OCI-M2 (cell line): Measurements from ENCODE around the gene SBK3.
"Not testable (repeated sequence)": the region's sequence is repeated elsewhere in the genome, so short reads cannot be mapped to it uniquely, and the experiment has no call there.

ENCODE experiments used
- DNase-seq: peaks from one replicate; lab custom pipeline; 2025; ENCODE audit not compliant: unreplicated experiment; lab: John Stamatoyannopoulos, UW

The SBK3 gene

DNA sequence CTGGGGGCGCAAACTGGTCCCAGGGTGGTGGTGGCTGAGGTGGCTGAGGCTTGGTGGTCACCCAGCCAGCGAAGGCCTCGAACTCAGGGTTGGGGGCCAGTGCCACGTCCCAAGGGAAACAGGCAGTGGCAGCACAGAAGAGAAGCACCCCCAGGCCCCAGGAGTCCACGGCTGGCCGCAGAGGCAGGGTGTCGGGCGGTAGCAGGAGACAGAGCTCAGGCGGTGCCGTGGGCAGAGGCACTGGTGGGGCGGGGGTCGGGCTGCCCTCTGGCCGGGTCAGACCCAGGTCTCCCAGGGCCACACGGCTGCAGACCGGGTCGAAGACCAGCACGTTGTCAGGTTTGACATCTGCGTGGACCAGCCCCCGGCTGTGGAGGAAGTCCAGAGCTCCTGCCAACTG lies 4.3 kb downstream of the SBK3 start:
- no peak for DNase-seq

DNA sequence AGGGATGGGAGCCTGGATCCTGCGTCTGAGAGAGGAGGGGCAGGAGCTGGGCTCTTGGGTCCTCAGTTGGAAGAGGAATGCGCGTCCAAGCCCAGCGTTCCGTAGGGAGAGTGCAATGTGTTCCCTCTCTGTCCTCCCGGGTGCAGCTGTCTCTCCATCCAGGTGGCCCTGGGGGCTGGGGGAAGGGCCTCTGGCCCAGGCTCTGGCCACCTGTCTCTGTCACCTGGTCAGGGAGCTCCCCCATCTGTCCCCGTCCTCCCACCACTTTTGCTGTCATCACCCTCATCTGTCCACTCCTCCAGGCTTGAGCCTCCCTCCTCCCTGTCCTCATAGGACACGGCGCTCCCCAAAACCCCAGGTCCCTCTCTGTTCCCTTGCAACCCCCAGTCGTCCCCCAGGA lies 4.7 kb downstream of the SBK3 start:
- DNase-seq = no peak

DNA sequence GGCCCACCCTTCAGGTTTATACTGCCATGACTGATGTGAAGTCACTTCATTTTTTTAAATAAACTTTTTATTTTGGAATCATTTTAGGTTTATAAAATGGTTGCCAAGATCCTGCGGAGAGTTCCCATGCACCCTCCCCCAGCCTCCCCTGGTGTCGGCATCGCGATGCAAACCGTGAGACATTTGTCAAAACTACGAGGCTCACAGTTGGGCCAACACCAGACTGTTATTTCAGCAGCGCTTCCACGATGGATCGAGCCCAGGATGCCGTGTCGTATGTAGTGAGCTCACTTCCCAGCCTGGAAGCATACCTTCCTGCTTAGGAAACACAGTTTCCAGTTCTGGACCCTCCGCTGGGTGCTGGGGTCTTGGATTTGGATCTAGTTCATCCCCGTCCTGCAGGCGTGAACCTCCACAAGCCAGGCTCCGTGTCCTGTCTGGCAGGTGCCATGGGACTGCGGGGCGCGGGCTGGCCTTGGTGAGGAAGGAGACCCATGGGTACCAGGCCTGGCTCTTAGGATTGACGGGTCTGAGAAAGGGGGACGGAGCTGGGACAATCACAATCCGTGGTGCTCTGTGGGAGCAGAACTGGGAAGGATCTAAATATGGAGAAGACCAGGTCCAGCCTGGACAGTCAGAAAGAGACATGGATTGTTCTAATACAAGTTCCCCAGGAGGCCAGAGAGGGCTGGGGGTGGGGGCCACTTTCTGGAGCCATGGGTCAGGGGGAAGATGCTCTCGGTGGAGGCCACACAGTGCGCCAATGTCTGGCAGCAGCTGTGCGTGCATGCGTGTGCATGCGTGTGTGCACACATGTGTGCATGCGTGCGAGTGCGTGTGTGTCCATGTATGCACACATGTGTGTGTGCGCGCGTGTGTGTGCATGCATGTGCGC lies 6.0 kb downstream of the SBK3 start:
- no peak for DNase-seq

GRCh38 chr19:55538132-55538531 lies 7.2 kb downstream of the SBK3 start:
- no peak for DNase-seq

DNA sequence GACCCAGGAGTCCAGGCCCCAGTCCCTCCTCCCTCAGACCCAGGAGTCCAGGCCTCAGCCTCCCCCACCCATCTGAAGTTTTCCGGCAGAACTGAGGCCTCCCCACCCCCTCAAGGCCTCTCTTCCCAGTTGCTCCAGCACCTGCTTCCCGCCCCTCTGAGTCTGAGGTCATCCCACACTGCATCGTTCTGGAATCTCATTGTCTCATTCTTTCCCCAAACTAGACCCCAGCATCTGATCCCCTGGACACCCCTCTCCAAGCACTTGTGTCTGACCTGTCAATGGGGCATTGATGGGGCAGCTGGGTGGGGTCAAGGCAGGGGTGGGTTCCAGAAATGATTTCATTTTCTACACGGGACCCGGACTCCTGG lies 7.6 kb downstream of the SBK3 start:
- DNase-seq = no peak

DNA sequence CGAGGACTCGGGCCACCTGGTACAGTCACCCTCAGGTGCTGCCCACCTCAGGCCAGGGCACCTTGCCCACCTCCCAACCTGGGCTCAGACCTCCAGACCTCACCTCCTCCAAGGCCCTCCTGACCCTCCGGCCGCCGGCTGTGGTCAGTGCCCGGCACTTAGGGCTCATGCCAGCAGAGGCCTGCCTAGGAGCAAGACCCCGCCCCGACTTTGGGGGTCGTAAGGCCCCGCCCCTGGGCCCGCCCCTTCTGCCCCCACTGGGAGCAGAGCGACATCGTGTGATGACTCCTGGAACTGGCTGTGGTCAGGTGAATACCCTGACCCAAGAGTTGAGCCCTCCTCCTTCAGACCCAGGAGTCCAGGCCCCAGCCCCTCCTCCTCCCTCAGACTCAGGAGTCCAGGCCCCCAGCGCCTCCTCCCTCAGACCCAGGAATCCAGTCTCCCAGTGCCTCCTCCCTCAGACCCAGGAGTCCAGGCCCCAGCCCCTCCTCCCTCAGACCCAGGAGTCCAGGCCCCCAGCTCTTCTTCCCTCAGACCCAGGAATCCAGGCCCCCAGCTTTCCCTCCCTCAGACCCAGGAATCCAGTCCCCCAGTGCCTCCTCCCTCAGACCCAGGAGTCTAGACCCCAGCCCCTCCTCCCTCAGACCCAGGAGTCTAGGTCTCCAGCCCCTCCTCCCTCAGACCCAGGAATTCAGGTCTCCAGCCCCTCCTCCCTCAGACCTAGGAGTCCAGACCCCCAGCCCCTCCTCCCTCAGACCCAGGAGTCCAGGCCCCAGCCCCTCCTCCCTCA lies 8.2 kb downstream of the SBK3 start, which contains the start of gene SBK2:
TSS of gene SBK2 (minus strand) at position 183 of the 790 bp plus-strand sequence. CDS start 839 bp downstream, outside the sequence.
- DNase-seq = no peak

- DNase-seq = no peak
Measured at GRCh38 chr19:55536366-55536765, 9.0 kb downstream of the SBK3 start.

- DNase-seq = no peak
Measured at GRCh38 chr19:55535965-55536350, 9.4 kb downstream of the SBK3 start.

DNA sequence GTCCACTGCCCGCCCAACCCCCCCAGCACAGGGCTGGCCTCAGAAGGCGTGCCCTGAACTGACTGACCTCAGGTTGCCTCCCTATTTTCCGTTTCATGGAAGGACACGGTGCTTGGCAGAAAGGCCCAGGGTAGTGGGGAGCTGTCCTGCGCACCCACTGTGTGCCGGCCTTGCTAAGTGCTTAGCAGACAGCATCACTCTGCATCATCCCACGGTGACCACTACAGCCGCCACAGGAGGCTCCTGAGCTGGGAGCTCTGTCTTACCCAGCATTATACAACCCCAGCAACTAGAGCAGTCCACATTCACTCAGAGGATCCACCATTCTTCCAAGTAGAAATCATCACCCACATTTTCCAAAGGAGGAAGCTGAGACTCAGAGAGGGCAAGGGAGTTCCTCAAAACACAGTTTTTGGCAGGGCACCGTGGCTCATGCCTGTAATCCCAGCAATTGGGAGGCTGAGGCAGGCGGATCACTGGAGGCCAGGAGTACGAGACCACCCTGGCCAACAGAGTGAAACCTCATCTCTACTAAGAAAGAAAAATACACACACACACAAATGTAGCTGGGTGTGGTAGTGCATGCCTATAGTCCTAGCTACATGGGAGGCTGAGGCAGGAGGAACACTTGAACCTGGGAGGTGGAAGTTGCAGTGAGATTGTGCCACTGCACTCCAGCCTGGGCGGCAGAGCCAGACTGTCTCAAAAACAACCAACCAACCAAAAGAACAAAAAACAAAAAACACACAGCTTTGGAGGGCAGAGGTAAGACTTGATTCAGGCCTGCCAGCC lies 10.0 kb downstream of the SBK3 start:
- DNase-seq = no peak

DNA sequence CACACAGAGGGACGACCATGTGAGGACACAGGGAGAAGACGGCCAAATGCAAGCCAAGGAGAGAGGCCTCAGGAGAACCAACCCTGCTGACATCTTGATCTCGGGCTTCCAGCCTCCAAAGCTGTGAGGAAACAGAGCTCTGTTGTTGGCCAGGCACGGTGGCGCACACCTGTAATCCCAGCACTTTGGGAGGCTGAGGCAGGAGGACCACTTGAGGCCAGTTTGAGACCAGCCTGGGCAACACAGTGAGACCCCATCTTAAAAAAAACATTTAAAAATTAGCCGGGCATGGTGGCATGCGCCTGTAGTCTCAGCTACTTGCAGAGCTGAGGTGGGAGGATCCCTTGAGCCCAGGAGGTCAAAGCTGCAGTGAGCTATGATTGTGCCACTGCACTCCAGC lies 11.1 kb downstream of the SBK3 start:
- DNase-seq = not testable (repeated sequence)

DNA sequence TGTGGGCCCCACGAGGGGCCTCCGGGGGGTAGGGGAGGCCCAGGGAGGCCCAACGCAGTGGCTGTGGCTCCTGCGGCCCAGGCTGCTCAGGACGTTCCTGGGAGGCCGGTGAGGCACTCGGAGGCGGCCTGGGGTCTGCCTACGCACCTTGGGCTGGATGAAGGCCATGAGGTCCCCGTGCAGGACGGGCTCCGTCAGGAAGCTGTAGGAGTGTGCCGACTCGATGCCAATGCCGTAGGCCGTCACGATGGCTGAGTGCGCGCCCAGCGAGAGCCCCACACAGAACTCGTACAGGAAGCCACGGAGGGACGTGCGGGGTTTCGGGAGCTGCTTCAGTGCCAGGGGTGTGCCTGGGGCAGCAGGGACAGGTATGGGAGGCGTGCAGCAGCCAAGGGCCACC lies 14.3 kb downstream of the SBK3 start:
- no peak for DNase-seq

GRCh38 chr19:55529636-55530234 lies 15.6 kb downstream of the SBK3 start:
- no peak for DNase-seq

GRCh38 chr19:55528030-55528803 lies 17.1 kb downstream of the SBK3 start:
- no peak for DNase-seq

DNA sequence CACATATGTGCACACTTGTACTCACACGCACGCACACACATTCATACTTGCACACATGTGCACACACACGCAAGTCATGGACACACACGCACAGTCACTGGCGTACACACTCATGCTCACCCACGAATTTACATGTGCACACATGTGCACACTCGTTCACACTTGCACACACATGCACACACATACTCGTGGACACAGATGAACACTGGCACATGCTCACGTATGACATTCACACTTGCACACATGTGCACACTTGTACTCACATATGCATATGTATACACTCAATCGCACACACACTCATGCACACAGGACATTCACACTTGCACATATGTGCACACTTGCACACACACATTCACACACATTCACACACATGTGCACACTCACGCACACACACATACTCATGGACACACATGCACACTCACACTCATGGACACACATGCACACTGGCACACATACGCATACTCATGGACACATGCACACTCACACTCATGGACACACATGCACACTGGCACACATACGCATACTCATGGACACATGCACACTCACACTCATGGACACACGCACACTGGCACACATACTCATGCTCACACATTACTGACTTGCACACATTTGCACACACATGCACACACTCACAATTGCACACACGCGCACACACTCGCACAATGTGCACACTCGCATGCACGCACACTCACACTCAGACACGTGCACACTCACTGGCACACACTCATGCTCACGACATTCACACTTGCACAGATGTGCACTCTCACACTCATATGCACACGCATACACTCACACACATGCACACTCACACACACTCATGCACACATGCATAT lies 17.9 kb downstream of the SBK3 start:
- no peak for DNase-seq

DNA sequence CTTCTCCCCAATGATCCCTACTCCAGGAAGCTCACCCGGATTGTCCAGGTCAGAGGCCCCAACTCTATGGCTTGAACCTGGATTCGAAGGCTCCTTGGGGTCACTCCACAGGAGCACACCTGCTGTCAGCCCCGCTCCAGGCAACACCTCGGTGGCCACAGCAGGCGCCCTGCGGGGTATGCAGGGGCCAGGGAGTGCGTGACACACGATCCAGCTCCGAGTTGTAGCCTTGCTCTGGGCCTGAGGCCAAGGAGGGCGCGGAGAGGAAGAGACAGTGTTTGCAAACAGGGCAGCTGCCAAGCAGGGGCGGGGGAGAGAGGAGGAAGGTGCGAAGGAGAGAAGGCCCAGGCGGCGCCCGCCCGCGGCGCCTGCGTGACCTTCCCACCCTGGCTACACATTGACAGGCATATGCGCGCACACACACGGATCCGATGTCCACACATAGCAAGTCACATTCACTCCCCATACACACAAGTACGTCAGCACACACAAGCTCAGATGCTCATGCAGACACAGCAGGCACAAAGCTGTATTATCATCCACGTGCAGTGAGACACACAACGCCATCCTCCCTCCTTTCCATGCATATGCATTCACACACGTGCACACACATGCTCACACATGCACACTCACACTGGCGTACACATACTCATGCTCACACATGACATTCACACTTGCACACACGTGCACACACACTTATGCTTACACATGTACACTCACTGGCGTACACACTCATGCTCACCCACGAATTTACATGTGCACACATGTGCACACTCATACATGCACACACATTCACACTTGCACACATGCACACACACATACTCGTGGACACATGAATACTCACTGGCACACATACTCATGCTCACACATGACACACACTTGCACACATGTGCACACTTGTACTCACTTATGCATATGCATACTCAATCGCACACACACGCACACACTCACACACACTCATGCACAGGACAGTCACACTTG lies 18.8 kb downstream of the SBK3 start:
- DNase-seq = no peak

DNA sequence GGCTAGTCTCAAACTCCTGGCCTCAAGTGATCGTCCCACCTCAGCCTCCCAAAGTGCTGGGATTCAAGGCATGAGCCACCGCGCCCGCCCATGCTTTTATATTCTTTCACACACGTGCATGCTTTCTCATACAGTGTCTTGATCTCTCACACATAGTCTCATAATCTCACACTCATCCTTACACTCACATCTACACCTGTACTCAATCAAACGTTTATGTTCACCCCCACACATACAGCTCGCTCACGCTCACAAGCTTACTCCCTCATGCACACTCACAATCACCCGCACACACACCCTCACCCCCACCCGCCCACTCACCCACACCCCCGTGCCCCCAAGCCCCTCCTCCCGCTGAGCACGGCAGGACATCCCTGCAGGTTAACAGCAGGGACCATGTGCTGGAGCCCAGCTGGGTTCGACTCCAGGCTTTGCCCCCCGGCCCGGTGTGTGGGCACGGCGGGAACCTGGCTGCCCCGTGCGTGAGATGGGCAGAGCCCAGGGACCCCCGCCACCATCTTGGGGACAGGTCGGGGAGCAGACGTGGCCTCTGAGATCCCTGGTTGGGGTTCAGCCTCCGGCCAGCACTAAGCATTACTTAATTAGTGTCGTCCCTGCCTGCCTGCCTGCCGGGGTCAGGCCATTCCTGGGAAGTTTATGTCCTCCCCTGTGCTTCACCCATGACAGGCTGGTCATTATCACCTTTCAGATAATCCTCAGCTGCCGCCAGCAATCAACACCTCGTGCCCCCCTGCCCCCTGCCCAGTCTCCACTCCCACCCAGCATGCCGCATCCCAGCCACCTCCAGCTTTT lies 19.8 kb downstream of the SBK3 start:
- DNase-seq = no peak

DNA sequence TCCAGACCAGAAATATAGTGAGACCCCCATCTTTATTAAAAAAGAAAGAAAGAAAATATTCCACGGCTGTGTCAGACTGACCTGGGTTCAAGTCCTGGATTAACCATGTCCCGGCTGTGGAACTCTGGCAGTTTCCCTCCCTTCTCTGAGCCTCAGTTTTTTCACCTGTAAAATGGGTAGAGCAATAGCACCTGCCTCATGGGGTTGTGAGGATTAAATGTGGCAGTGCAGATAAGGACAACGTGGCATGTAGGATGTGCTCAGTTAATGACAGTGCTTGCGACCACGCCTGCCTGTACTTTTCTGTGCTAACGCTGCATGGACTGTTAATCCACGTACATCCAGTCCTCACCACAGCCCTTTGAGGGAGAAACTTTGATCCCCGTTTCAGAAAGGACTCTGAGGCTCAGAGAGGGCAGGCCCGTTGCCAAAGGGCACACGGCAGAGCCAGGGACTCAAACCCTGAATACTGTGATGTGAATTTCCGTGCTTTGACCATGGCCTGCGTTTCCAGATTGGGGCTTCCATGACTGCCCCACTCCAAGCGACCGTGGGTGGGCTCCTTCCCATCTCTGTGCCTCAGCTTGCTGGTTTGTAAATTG lies 24.6 kb downstream of the SBK3 start:
- no peak for DNase-seq
